HEK293 (cell line): ENCODE measurements around the gene C5orf15.

Source experiments
- EGR2 ChIP-seq: fragments of 450-650 bp; formaldehyde crosslinking; IDR thresholded peaks from 2 replicates; pipeline ENCODE4 v1.5.1; 2016; ENCODE audit warnings: low read depth, missing biosample characterization, missing genetic modification characterization
- KLF10 ChIP-seq: fragments of 450-650 bp; IDR thresholded peaks from 2 replicates; pipeline ENCODE4 v1.5.1; 2018; ENCODE audit warnings: missing biosample characterization, mild to moderate bottlenecking, missing genetic modification characterization
- WT1 ChIP-seq: fragments of 450-650 bp; formaldehyde crosslinking; IDR thresholded peaks from 2 replicates; pipeline ENCODE4 v1.5.1; 2016; ENCODE audit warnings: missing biosample characterization, missing genetic modification characterization
- ZBTB1 ChIP-seq: fragments of 450-650 bp; formaldehyde crosslinking; IDR thresholded peaks from 2 replicates; pipeline ENCODE4 v1.5.1; 2016; ENCODE audit warnings: missing biosample characterization, missing genetic modification characterization
- ZBTB17 ChIP-seq: fragments of 450-650 bp; formaldehyde crosslinking; IDR thresholded peaks from 2 replicates; pipeline ENCODE4 v1.5.1; 2016; ENCODE audit warnings: missing biosample characterization, missing genetic modification characterization
- ZBTB21 ChIP-seq: fragments of 450-650 bp; formaldehyde crosslinking; IDR thresholded peaks from 2 replicates; pipeline ENCODE4 v1.5.1; 2017; ENCODE audit warnings: missing biosample characterization, missing genetic modification characterization
- ZNF132 ChIP-seq: fragments of 450-650 bp; formaldehyde crosslinking; IDR thresholded peaks from 2 replicates; pipeline ENCODE4 v1.5.1; 2017; ENCODE audit warnings: missing biosample characterization, missing genetic modification characterization, borderline replicate concordance
- ZNF266 ChIP-seq: fragments of 450-650 bp; formaldehyde crosslinking; IDR thresholded peaks from 2 replicates; pipeline ENCODE4 v1.5.1; 2016; ENCODE audit warnings: missing biosample characterization, missing genetic modification characterization, low read depth
- ZNF404 ChIP-seq: fragments of 450-650 bp; formaldehyde crosslinking; IDR thresholded peaks from 2 replicates; pipeline ENCODE4 v1.5.1; 2017; ENCODE audit warnings: missing biosample characterization, missing genetic modification characterization
- TF ChIP-seq, protein P1 (sequence below): fragments of 450-650 bp; formaldehyde crosslinking; IDR thresholded peaks from 2 replicates; pipeline ENCODE4 v1.5.1; 2016; ENCODE audit warnings: missing biosample characterization, missing genetic modification characterization
- TF ChIP-seq, protein P2 (sequence below): fragments of 450-650 bp; formaldehyde crosslinking; IDR thresholded peaks from 2 replicates; pipeline ENCODE4 v1.5.1; 2016; ENCODE audit warnings: missing biosample characterization, missing genetic modification characterization

DNA sequence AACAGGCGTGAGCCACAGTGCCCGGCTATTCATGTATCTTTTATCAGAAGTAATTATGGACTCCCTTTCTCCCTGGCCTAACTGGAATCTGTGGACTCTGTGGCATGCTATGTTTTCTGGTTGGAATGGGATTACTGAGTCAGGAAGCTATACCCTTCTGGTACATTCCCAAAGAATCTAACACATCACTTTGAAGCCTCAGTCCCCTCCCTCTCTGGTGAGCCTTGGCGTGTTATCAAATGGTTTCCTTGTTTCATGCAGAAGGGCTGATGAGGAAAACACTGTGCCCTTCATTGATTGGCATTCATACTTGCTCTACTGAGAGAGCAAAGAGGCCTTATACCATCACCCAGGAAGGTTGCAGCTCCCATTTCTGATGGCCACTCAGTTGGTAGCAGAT lies 22.9 kb downstream of the C5orf15 start:
- TF ChIP-seq, protein P1, sequence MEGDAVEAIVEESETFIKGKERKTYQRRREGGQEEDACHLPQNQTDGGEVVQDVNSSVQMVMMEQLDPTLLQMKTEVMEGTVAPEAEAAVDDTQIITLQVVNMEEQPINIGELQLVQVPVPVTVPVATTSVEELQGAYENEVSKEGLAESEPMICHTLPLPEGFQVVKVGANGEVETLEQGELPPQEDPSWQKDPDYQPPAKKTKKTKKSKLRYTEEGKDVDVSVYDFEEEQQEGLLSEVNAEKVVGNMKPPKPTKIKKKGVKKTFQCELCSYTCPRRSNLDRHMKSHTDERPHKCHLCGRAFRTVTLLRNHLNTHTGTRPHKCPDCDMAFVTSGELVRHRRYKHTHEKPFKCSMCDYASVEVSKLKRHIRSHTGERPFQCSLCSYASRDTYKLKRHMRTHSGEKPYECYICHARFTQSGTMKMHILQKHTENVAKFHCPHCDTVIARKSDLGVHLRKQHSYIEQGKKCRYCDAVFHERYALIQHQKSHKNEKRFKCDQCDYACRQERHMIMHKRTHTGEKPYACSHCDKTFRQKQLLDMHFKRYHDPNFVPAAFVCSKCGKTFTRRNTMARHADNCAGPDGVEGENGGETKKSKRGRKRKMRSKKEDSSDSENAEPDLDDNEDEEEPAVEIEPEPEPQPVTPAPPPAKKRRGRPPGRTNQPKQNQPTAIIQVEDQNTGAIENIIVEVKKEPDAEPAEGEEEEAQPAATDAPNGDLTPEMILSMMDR (tag by site-specific recombination) = no peak
- TF ChIP-seq WT1 (tag by site-specific recombination) (no peak), ZNF132 (tag by site-specific recombination) (no peak), ZBTB17 (tag by site-specific recombination) (no peak), ZNF266 (tag by site-specific recombination) (no peak), ZBTB1 (no peak), EGR2 (no peak), KLF10 (tag by site-specific recombination) (no peak), ZBTB21 (no peak), ZNF404 (tag by site-specific recombination) (no peak)
- TF ChIP-seq, protein P2, sequence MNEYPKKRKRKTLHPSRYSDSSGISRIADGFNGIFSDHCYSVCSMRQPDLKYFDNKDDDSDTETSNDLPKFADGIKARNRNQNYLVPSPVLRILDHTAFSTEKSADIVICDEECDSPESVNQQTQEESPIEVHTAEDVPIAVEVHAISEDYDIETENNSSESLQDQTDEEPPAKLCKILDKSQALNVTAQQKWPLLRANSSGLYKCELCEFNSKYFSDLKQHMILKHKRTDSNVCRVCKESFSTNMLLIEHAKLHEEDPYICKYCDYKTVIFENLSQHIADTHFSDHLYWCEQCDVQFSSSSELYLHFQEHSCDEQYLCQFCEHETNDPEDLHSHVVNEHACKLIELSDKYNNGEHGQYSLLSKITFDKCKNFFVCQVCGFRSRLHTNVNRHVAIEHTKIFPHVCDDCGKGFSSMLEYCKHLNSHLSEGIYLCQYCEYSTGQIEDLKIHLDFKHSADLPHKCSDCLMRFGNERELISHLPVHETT = no peak
